Fibroblast of lung (primary cell): Measurements from ENCODE around the gene INPP4A. TPM values are rescaled to one million over a fixed set of nuclear protein-coding genes. Genes with fewer than 3 reads are reported as not detected.

ENCODE experiments used
- DNase-seq, 2 donors: peaks; one replicate each; pipeline versions ENCODE4 v3.0.0 to v3.0.0-alpha.2; 2010; ENCODE audit warnings: low read depth in 2 of 2
- H2AFZ ChIP-seq: 2 replicates; pipeline ENCODE4 v1.5.1; 2012; ENCODE audit warnings: low read length, control low read depth, inconsistent platforms
- H3K27ac ChIP-seq: 2 replicates; pipeline ENCODE4 v1.5.1; 2011; ENCODE audit warnings: low read length, control low read depth; ENCODE audit not compliant: insufficient read depth
- H3K27me3 ChIP-seq: 2 replicates; pipeline ENCODE4 v1.5.1; 2011; ENCODE audit warnings: mild to moderate bottlenecking, low read length; ENCODE audit not compliant: control insufficient read depth, insufficient read depth
- H3K36me3 ChIP-seq: 2 replicates; pipeline ENCODE4 v1.5.1; 2011; ENCODE audit warnings: low read length; ENCODE audit not compliant: control insufficient read depth, insufficient read depth
- H3K4me1 ChIP-seq: 2 replicates; pipeline ENCODE4 v1.5.1; 2011; ENCODE audit warnings: low read length; ENCODE audit not compliant: control insufficient read depth, insufficient read depth; ENCODE audit errors: extremely low read depth
- H3K4me2 ChIP-seq: 2 replicates; pipeline ENCODE4 v1.5.1; 2011; ENCODE audit warnings: low read length, control low read depth; ENCODE audit not compliant: insufficient read depth; ENCODE audit errors: extremely low read depth
- H3K4me3 ChIP-seq, 4 experiments: fragments of 200-600 bp in 1 of 4; sonication (generic) in 1 of 4; replicated peaks in 1 of 4; 2 replicates each; pipeline ENCODE4 v1.5.1; 2011 to 2016; ENCODE audit warnings: low read length in 4 of 4, low read depth in 3 of 4, mild to moderate bottlenecking in 3 of 4, control low read depth in 2 of 4, inconsistent platforms in 1 of 4, mixed read lengths in 1 of 4; ENCODE audit not compliant: insufficient read depth in 1 of 4; ENCODE audit errors: control extremely low read depth in 1 of 4
- H3K79me2 ChIP-seq: 2 replicates; pipeline ENCODE4 v1.5.1; 2012; ENCODE audit warnings: mild to moderate bottlenecking, low read length, inconsistent platforms; ENCODE audit not compliant: control insufficient read depth, insufficient read depth
- H3K9ac ChIP-seq: 2 replicates; pipeline ENCODE4 v1.5.1; 2011; ENCODE audit warnings: mild to moderate bottlenecking, low read length, control low read depth; ENCODE audit not compliant: insufficient read depth
- H3K9me3 ChIP-seq: 2 replicates; pipeline ENCODE4 v1.5.1; 2012; ENCODE audit warnings: low read depth, low read length; ENCODE audit not compliant: control insufficient read depth, insufficient read depth
- H4K20me1 ChIP-seq: 2 replicates; pipeline ENCODE4 v1.5.1; 2011; ENCODE audit warnings: low read length; ENCODE audit not compliant: control insufficient read depth, insufficient read depth; ENCODE audit errors: extremely low read depth
- CTCF ChIP-seq, 2 donors: IDR thresholded peaks in 1 of 2; conservative IDR thresholded peaks in 1 of 2; 1 replicate in 1 of 2; 2 replicates in 1 of 2; pipeline ENCODE4 v1.5.1; 2011 to 2012; ENCODE audit warnings: low read length in 2 of 2, control low read depth in 1 of 2, inconsistent platforms in 1 of 2, low read depth in 1 of 2, mild to moderate bottlenecking in 1 of 2
- EZH2 ChIP-seq: IDR thresholded peaks from 2 replicates; pipeline ENCODE4 v1.5.1; 2012; ENCODE audit warnings: low read length, control low read depth, mild to moderate bottlenecking; ENCODE audit errors: missing control alignments
- polyA plus RNA-seq, 2 donors: library from polyadenylated mRNA; depleted of rRNA in 1 of 2; stranded (reverse) in 1 of 2; unstranded in 1 of 2; fragments of >200 nt; gene quantifications; 2 replicates each; pipeline ENCODE4 v1.2.1, GENCODE V29; 2011 to 2012; ENCODE audit warnings: missing spikeins in 1 of 2
- total RNA-seq: library from RNA; depleted of rRNA; stranded (reverse); fragments of >200 nt; gene quantifications from 2 replicates; pipeline ENCODE4 v1.2.1, GENCODE V29; 2014

INPP4A gene
- total and polyA plus RNA-seq, 2 donors (not counting 1 experiment from before 2014, with no cell fraction given): 10.2 to 26.1 TPM

GRCh38 chr2:98572211-98572610 is 127.6 kb downstream of the INPP4A start:
- Histone ChIP-seq H2AFZ (no peak overlapping the region), H3K27me3 (no peaks in the 10 kb centered on the region), H3K4me3 (no peak overlapping the region), H4K20me1 (no peaks in the 10 kb centered on the region), H3K27ac (no peak overlapping the region), H3K79me2 (no peaks in the 10 kb centered on the region), H3K36me3 (peaks cover 5% of the 10 kb centered on the region), H3K9me3 (no peaks in the 10 kb centered on the region), H3K4me1 (no peaks in the 10 kb centered on the region), H3K4me2 (no peak overlapping the region), H3K9ac (no peak overlapping the region)
- DNase-seq: no peak
- TF ChIP-seq CTCF (conservative IDR thresholded peaks at IDR 0.05 in 1 of 2, IDR thresholded peaks at IDR 0.05 in 1 of 2; ENCODE audit: low read depth in 1 of 2, low read length in 2 of 2) (no peak), EZH2 (no peak)

GRCh38 chr2:98572676-98573075 is 128.0 kb downstream of the INPP4A start:
- no peak overlapping the region for H3K4me2 ChIP-seq
- H3K79me2 ChIP-seq: no peaks in the 10 kb centered on the region
- no peaks in the 10 kb centered on the region for H4K20me1 ChIP-seq
- H3K27me3 ChIP-seq: no peaks in the 10 kb centered on the region
- TF ChIP-seq CTCF (conservative IDR thresholded peaks at IDR 0.05 in 1 of 2, IDR thresholded peaks at IDR 0.05 in 1 of 2; ENCODE audit: low read depth in 1 of 2, low read length in 2 of 2): no peak
- peak in 1 of 2 donors; percentile 56 for DNase-seq
- no peaks in the 10 kb centered on the region for H3K4me1 ChIP-seq
- H3K9me3 ChIP-seq: no peaks in the 10 kb centered on the region
- no peak overlapping the region for H2AFZ ChIP-seq
- H3K4me3 ChIP-seq: no peak overlapping the region
- H3K27ac ChIP-seq: no peak overlapping the region
- peaks cover 5% of the 10 kb centered on the region for H3K36me3 ChIP-seq
- no peak overlapping the region for H3K9ac ChIP-seq

GRCh38 chr2:98573426-98573825 is 128.8 kb downstream of the INPP4A start:
- H3K9ac ChIP-seq: no peak overlapping the region
- H2AFZ ChIP-seq: no peak overlapping the region
- no peak overlapping the region for H3K27ac ChIP-seq
- H3K36me3 ChIP-seq: peaks cover 5% of the 10 kb centered on the region
- no peaks in the 10 kb centered on the region for H3K79me2 ChIP-seq
- H4K20me1 ChIP-seq: no peaks in the 10 kb centered on the region
- no peak overlapping the region for H3K4me3 ChIP-seq
- no peak for TF ChIP-seq CTCF (conservative IDR thresholded peaks at IDR 0.05 in 1 of 2, IDR thresholded peaks at IDR 0.05 in 1 of 2; ENCODE audit: low read depth in 1 of 2, low read length in 2 of 2)
- no peaks in the 10 kb centered on the region for H3K9me3 ChIP-seq
- H3K4me2 ChIP-seq: no peak overlapping the region
- no peaks in the 10 kb centered on the region for H3K27me3 ChIP-seq
- no peak for DNase-seq
- no peaks in the 10 kb centered on the region for H3K4me1 ChIP-seq
